AG10803 (cell line): ENCODE results near the gene S100A2.

Experiments used
- DNase-seq: peaks from one replicate; pipeline ENCODE4 v3.0.0; 2010; ENCODE audit warnings: low read depth
- H3K4me3 ChIP-seq: 2 replicates; pipeline ENCODE4 v1.5.1; 2011; ENCODE audit warnings: mild to moderate bottlenecking, low read length, control low read depth
- TF ChIP-seq, protein P1 (sequence below): conservative IDR thresholded peaks from 2 replicates; pipeline ENCODE4 v1.5.1; 2011; ENCODE audit warnings: mild to moderate bottlenecking, low read length, control low read depth, inconsistent platforms

S100A2 gene

GRCh38 chr1:153534925-153535241 lies 30.8 kb downstream of the S100A2 start:
- no peak for DNase-seq
- TF ChIP-seq, protein P1, sequence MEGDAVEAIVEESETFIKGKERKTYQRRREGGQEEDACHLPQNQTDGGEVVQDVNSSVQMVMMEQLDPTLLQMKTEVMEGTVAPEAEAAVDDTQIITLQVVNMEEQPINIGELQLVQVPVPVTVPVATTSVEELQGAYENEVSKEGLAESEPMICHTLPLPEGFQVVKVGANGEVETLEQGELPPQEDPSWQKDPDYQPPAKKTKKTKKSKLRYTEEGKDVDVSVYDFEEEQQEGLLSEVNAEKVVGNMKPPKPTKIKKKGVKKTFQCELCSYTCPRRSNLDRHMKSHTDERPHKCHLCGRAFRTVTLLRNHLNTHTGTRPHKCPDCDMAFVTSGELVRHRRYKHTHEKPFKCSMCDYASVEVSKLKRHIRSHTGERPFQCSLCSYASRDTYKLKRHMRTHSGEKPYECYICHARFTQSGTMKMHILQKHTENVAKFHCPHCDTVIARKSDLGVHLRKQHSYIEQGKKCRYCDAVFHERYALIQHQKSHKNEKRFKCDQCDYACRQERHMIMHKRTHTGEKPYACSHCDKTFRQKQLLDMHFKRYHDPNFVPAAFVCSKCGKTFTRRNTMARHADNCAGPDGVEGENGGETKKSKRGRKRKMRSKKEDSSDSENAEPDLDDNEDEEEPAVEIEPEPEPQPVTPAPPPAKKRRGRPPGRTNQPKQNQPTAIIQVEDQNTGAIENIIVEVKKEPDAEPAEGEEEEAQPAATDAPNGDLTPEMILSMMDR, result no peak
- H3K4me3 ChIP-seq, result peak overlapping the region; percentile 100

- peak overlapping the region; percentile 100 for H3K4me3 ChIP-seq
- DNase-seq, result peak; percentile 46
- TF ChIP-seq, protein P1, result no peak
Observed at GRCh38 chr1:153534226-153534924, 31.3 kb downstream of the S100A2 start.

GRCh38 chr1:153533689-153534201 lies 31.9 kb downstream of the S100A2 start:
- H3K4me3 ChIP-seq, result peak overlapping the region; percentile 100
- DNase-seq, result peak; percentile 85
- TF ChIP-seq, protein P1, result no peak

DNA sequence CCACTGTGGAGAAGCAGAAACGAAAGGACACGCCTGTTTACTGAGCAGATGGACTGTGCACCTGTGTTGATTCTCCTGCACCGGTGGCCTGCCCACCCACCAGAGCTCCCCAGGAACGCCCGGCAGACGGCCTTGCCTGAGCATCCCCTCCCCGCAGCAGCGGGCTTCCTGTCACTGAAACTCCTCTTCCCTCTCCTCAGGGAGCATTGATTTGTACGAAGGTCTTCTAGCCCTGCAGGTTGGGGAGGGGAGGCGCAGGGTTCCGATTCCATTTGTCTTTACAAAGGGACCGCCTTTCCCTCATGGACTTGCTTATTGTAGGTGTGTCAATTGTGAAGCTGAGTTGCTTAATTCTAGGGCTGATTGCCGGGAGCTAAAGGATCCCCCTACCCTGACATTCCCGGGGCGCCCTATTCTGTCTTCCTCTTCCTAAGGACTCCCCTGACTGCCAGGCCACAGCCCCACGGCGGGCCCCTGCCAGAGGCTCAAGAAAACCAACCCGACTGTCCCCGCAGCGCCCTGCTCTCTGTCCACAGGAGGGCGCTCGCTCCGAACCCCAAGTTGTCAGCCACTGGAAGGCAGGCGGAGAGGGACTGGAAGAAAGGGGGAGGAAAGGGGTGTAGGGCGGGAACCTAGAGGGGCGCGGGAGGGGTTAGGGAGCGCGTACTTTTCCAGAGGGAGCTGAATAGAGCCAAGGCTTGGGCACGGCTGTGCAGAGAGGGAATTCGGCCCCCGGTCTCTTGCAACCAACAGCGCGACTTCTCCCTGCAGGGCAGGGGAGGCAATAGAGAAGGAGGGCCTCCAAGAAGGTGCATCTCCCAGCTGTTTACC lies 32.7 kb downstream of the S100A2 start:
- peak overlapping the region; percentile 100 for H3K4me3 ChIP-seq
- TF ChIP-seq, protein P1, result peak; percentile 82
- peak; percentile 88 for DNase-seq

DNA sequence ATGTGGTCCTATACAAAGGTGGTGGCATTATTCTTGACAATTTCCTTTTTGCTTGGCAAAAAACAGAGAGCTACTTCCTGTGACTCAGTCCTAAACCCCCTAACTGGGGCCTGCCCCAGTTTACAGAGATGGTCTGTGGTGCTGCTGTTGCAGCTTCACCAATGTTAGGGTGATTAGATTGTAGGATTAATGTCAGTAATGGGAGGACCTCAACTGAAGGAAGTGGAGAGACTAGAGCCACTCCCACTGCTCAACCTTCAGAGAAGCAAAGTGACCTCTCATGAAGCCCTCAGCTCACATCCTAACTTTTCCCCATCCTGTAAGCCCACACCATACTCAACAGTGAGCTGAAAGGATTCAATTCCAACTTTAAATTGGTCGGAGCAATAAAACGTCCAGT lies 33.5 kb downstream of the S100A2 start:
- DNase-seq, result no peak
- TF ChIP-seq, protein P1, result no peak
- H3K4me3 ChIP-seq, result no peak overlapping the region

DNA sequence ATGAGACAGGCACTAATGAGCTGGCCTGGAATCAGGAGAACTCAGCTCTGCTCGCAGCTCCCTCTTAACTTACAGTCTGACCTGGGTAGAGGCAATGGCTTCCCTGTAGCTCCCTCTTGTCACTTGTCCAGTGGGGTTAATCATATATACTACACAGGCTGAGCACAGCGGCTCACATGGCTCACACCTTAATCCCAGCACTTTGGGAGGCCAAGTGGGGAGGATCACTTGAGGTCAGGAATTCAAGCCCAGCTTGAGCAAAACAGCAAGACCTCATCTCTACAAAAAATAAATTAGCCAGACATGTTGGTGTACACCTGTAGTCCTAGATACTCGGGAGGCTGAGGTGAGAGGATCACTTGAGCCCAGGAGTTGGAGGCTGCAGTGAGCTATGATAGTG lies 34.0 kb downstream of the S100A2 start:
- TF ChIP-seq, protein P1, result no peak
- H3K4me3 ChIP-seq, result no peak overlapping the region
- DNase-seq, result no peak

- no peak for DNase-seq
- H3K4me3 ChIP-seq, result no peak overlapping the region
- TF ChIP-seq, protein P1, result no peak
Observed at GRCh38 chr1:153527683-153528040, 38.0 kb downstream of the S100A2 start.
